Epithelial cell of esophagus (primary cell): ENCODE results near the gene PSMA6.
"Not testable (repeated sequence)": the region's sequence is repeated elsewhere in the genome, so short reads cannot be mapped to it uniquely, and the experiment has no call there.

Experiments
- DNase-seq: peaks from one replicate; pipeline ENCODE4 v3.0.0; 2010; ENCODE audit warnings: low read depth
- H3K4me3 ChIP-seq: 2 replicates; pipeline ENCODE4 v1.5.1; 2011; ENCODE audit warnings: mild to moderate bottlenecking, low read length, control low read depth
- TF ChIP-seq, protein P1 (sequence below): IDR thresholded peaks from 2 replicates; pipeline ENCODE4 v1.5.1; 2011; ENCODE audit warnings: low read depth, mild to moderate bottlenecking, low read length, control low read depth, inconsistent platforms; ENCODE audit not compliant: insufficient read depth; ENCODE audit errors: missing control alignments

The PSMA6 gene

GRCh38 chr14:35300228-35300627 lies 8.0 kb downstream of the PSMA6 start:
- TF ChIP-seq, protein P1, sequence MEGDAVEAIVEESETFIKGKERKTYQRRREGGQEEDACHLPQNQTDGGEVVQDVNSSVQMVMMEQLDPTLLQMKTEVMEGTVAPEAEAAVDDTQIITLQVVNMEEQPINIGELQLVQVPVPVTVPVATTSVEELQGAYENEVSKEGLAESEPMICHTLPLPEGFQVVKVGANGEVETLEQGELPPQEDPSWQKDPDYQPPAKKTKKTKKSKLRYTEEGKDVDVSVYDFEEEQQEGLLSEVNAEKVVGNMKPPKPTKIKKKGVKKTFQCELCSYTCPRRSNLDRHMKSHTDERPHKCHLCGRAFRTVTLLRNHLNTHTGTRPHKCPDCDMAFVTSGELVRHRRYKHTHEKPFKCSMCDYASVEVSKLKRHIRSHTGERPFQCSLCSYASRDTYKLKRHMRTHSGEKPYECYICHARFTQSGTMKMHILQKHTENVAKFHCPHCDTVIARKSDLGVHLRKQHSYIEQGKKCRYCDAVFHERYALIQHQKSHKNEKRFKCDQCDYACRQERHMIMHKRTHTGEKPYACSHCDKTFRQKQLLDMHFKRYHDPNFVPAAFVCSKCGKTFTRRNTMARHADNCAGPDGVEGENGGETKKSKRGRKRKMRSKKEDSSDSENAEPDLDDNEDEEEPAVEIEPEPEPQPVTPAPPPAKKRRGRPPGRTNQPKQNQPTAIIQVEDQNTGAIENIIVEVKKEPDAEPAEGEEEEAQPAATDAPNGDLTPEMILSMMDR: no peak
- DNase-seq: no peak
- H3K4me3 ChIP-seq: no peak overlapping the region

- not testable (repeated sequence) for DNase-seq, H3K4me3 ChIP-seq
Observed at GRCh38 chr14:35301334-35301733, 9.2 kb downstream of the PSMA6 start.

DNA sequence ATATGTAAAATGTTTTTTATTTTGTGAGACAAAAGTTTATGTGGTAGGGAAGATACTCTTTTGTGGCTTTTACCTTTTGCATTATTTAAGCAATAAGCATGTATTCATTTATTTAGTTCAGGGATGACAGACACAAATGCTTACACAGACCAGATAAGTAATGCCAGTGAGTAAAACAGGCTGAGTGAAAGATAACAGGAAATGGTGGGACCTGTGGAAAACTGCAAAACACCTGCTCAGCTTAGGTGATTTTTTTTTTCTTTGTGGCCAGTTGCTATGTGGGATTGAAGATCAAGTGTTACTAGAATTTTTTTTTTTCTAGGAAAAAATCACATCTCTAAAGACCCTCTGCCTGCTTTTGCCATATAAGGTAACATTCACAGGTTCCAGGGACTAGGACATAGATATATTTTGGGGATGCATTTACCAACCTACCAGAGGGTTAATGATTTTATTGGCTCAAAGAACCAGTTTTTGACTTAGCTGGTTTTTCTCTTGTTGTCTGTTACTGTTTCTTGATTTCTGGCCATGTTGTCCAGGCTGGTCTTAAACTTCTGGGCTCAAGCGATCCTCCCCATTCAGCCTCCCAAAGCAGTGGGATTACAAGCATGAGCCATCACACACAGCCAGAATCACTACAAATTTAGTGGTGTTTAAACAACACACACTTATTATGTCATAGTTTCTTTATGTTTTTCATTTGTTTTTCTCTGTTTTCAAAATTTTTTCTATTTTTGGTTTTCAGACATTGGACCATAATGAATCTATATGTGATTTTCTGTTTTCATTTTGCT lies 9.8 kb downstream of the PSMA6 start:
- no peak for DNase-seq
- no peak overlapping the region for H3K4me3 ChIP-seq
- TF ChIP-seq, protein P1: no peak

DNA sequence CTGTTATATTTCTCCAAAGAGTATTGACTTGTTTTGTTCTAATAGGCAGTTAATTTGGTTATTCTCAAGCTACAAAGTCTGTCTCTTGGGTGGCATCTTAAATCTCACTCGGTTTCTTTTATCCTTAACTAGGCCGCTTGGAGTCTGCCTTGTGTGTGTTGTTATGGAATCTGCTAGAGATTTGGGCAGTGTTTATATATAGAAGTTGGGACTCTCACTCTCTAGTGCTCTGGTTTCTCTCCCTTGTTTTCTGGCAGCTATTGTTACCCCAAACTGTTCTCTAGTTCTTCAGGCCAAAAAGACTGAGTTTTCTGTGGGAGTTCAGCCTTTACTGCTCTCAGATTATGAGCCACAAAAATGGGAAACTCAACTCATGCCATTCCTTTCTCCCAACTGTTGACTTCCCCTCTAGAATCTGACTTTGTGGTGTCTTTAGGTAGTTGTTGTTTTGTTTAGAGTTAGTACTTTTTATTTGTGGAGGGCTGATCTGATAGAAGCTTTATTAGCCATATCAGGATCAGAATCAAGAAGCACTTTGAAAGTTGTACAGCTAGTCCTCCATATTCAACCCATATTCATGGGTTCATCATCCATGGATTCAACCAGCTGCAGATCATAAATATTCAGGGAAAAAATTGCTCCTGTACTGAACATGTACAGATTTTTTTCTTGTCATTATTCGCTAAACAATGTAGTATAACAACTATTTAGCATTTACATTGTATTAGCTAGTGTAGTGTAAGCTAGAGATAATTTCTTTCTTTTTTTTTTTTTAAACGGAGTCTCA lies 11.2 kb downstream of the PSMA6 start:
- TF ChIP-seq, protein P1: no peak
- no peak overlapping the region for H3K4me3 ChIP-seq
- DNase-seq: no peak

- no peak overlapping the region for H3K4me3 ChIP-seq
- no peak for DNase-seq
- TF ChIP-seq, protein P1: no peak
Observed at GRCh38 chr14:35304812-35305462, 12.8 kb downstream of the PSMA6 start.

DNA sequence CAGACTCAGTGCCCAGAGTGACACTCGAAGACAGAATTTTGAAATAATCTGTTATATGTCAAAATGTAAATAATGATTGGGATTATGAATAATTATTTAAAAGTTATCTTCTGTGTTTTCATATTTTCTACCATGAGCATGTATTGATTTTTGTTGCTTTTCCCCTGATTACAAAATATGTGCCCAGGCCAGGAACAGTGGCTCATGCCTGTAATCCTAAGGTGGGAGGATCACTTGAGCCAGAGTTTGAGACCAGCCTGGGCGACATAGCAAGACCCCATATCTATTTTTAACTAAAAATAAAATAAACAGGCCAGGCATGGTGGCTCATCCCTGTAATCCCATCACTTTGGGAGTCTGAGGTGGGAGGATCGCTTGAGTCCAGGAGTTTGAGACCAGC lies 13.5 kb downstream of the PSMA6 start:
- H3K4me3 ChIP-seq: no peak overlapping the region
- no peak for DNase-seq

More for the DNA sequence above, 13.5 kb downstream of the PSMA6 start:
- TF ChIP-seq, protein P1: no peak
